Panc1 (cell line): ENCODE data around the gene TRAF6. TPM values are rescaled to one million over a fixed set of nuclear protein-coding genes. Genes with fewer than 3 reads are reported as not detected.

Source experiments
- ATAC-seq: fragments of 200-7000 bp; cut with Tn5 transposase; 2 replicates; pipeline ENCODE4 v1.9.1; 2020; ENCODE audit warnings: mild to moderate bottlenecking, moderate library complexity
- BruUV-seq: library from RNA; stranded (reverse); fragments of 400-500 nt; replicated peaks from 2 replicates; lab custom pipeline; 2021; lab: Mats Ljungman, UMichigan
- CTCF ChIA-PET: fragments of 300-600 bp; sonication (Branson Sonifier 250); formaldehyde crosslinking; loops from one replicate; lab custom pipeline; 2022; ENCODE audit warnings: antibody characterized with exemption; lab: Charles Lee
- POLR2A ChIA-PET: fragments of 300-600 bp; sonication (Branson Sonifier 250); formaldehyde crosslinking; loops from one replicate; lab custom pipeline; 2022; ENCODE audit warnings: antibody characterized with exemption; lab: Charles Lee
- DNase-seq: peaks from one replicate; pipeline ENCODE4 v3.0.0-alpha.2; 2010; ENCODE audit warnings: low read depth, low spot score
- H3K27ac ChIP-seq: 2 replicates; pipeline ENCODE4 v1.5.1; 2011; ENCODE audit warnings: mild to moderate bottlenecking, low read length, inconsistent platforms
- H3K27me3 ChIP-seq: fragments of 200-500 bp; sonication (Bioruptor generic); 2 replicates; pipeline ENCODE4 v1.6.0; 2014; ENCODE audit warnings: low read length, inconsistent platforms; ENCODE audit not compliant: control insufficient read depth, insufficient read depth
- H3K36me3 ChIP-seq: fragments of 200-500 bp; sonication (Bioruptor generic); 2 replicates; pipeline ENCODE4 v1.5.1; 2014; ENCODE audit warnings: inconsistent platforms, mild to moderate bottlenecking, low read length, moderate library complexity; ENCODE audit not compliant: control insufficient read depth, insufficient read depth
- H3K4me1 ChIP-seq: 2 replicates; pipeline ENCODE4 v1.5.1; 2011; ENCODE audit warnings: inconsistent platforms, mild to moderate bottlenecking, low read length, moderate library complexity; ENCODE audit not compliant: control insufficient read depth, insufficient read depth
- H3K4me3 ChIP-seq, 2 experiments: 2 replicates each; pipeline ENCODE4 v1.5.1; 2011 to 2012; ENCODE audit warnings: low read depth in 2 of 2, low read length in 2 of 2, mild to moderate bottlenecking in 2 of 2, inconsistent platforms in 1 of 2, moderate library complexity in 1 of 2
- H3K9me3 ChIP-seq: fragments of 200-500 bp; sonication (Bioruptor generic); 2 replicates; pipeline ENCODE4 v1.5.1; 2014; ENCODE audit warnings: low read depth, mild to moderate bottlenecking, inconsistent platforms, low read length, moderate library complexity; ENCODE audit not compliant: control insufficient read depth, insufficient read depth
- POLR2AphosphoS5 ChIP-seq: IDR thresholded peaks from 2 replicates; pipeline ENCODE4 v1.6.1; 2012; ENCODE audit warnings: mild to moderate bottlenecking, low read depth, low read length, moderate library complexity
- SIN3A ChIP-seq: IDR thresholded peaks from 2 replicates; pipeline ENCODE4 v1.6.1; 2012; ENCODE audit warnings: low read depth, mild to moderate bottlenecking, low read length, moderate library complexity, borderline replicate concordance; ENCODE audit not compliant: insufficient read depth
- TCF7L2 ChIP-seq: IDR thresholded peaks from 2 replicates; pipeline ENCODE4 v1.6.1; 2011; ENCODE audit warnings: mild to moderate bottlenecking, low read depth, low read length, inconsistent platforms
- in situ Hi-C: cut with HindIII; loops from 2 replicates; pipeline ENCODE4 v1.10.0; 2016; ENCODE audit warnings: low sequenced_read_pairs, low pct_unique_long_range_greater_than_20kb
- intact Hi-C: fragments of 100-400 bp; cut with micrococcal nuclease; formaldehyde crosslinking; loops from one replicate; pipeline ENCODE4 v1.10.0; 2022; ENCODE audit not compliant: unreplicated experiment
- total RNA-seq: library from RNA; stranded (reverse); gene quantifications from one replicate; pipeline ENCODE4 v1.2.1, GENCODE V29; 2021; ENCODE audit not compliant: unreplicated experiment
- TF ChIP-seq, protein P1 (sequence below), 2 experiments: IDR thresholded peaks; 2 replicates each; pipeline ENCODE4 v1.6.1; 2011 to 2012; ENCODE audit warnings: low read depth in 2 of 2, control low read depth in 1 of 2, low read length in 1 of 2, mild to moderate bottlenecking in 1 of 2, moderate library complexity in 1 of 2; ENCODE audit not compliant: insufficient read depth in 1 of 2
- TF ChIP-seq, protein P2 (sequence below): fragments of 450-650 bp; IDR thresholded peaks from 2 replicates; pipeline ENCODE4 v1.5.1; 2017; ENCODE audit warnings: mild to moderate bottlenecking

TRAF6 gene
- total RNA-seq, 1 experiment from 2014 or later = 10.9 TPM

DNA sequence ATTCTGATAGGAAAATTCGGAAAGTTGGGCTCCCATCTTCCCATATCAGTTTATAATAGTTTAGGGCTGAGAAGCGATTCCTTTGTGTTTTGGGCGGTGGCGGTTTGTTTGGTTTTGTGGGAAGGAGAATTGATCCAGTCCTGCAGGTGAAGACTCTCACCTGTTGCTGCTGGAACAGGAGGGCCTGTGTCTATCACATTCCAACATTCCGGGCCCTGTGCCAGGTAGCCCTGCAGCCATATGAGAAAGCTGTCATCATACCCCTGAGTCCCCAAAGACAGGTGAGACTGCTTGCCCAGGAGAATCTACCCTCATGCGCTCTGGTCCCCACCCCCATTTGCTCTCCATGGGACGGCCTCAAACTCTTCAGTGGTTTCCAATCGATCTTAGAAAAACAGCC lies 62.1 kb downstream of the TRAF6 start:
- DNase-seq (no peak), ATAC-seq (no peak)
- CTCF ChIA-PET = no interaction called here
- BruUV-seq = no TSS peak
- no peaks in the 10 kb centered on the region for H3K36me3 ChIP-seq
- intact Hi-C loops (no loop called here), in situ Hi-C loops (no loop called here)
- no peak overlapping the region for H3K27ac ChIP-seq
- TF ChIP-seq, protein P1, sequence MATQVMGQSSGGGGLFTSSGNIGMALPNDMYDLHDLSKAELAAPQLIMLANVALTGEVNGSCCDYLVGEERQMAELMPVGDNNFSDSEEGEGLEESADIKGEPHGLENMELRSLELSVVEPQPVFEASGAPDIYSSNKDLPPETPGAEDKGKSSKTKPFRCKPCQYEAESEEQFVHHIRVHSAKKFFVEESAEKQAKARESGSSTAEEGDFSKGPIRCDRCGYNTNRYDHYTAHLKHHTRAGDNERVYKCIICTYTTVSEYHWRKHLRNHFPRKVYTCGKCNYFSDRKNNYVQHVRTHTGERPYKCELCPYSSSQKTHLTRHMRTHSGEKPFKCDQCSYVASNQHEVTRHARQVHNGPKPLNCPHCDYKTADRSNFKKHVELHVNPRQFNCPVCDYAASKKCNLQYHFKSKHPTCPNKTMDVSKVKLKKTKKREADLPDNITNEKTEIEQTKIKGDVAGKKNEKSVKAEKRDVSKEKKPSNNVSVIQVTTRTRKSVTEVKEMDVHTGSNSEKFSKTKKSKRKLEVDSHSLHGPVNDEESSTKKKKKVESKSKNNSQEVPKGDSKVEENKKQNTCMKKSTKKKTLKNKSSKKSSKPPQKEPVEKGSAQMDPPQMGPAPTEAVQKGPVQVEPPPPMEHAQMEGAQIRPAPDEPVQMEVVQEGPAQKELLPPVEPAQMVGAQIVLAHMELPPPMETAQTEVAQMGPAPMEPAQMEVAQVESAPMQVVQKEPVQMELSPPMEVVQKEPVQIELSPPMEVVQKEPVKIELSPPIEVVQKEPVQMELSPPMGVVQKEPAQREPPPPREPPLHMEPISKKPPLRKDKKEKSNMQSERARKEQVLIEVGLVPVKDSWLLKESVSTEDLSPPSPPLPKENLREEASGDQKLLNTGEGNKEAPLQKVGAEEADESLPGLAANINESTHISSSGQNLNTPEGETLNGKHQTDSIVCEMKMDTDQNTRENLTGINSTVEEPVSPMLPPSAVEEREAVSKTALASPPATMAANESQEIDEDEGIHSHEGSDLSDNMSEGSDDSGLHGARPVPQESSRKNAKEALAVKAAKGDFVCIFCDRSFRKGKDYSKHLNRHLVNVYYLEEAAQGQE (IDR thresholded peaks at IDR 0.05; ENCODE audit: insufficient read depth in 1 of 2, low read depth in 2 of 2, low read length in 1 of 2) = no peak
- TF ChIP-seq POLR2AphosphoS5 (no peak), SIN3A (no peak), TCF7L2 (no peak)
- TF ChIP-seq, protein P2, sequence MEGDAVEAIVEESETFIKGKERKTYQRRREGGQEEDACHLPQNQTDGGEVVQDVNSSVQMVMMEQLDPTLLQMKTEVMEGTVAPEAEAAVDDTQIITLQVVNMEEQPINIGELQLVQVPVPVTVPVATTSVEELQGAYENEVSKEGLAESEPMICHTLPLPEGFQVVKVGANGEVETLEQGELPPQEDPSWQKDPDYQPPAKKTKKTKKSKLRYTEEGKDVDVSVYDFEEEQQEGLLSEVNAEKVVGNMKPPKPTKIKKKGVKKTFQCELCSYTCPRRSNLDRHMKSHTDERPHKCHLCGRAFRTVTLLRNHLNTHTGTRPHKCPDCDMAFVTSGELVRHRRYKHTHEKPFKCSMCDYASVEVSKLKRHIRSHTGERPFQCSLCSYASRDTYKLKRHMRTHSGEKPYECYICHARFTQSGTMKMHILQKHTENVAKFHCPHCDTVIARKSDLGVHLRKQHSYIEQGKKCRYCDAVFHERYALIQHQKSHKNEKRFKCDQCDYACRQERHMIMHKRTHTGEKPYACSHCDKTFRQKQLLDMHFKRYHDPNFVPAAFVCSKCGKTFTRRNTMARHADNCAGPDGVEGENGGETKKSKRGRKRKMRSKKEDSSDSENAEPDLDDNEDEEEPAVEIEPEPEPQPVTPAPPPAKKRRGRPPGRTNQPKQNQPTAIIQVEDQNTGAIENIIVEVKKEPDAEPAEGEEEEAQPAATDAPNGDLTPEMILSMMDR = no peak
- no peaks in the 10 kb centered on the region for H3K4me1 ChIP-seq
- peaks cover 6% of the 10 kb centered on the region; the same call in 1 of the 2 replicates for H3K27me3 ChIP-seq
- H3K4me3 ChIP-seq = no peak overlapping the region
- POLR2A ChIA-PET = no interaction called here
- no peaks in the 10 kb centered on the region for H3K9me3 ChIP-seq

DNA sequence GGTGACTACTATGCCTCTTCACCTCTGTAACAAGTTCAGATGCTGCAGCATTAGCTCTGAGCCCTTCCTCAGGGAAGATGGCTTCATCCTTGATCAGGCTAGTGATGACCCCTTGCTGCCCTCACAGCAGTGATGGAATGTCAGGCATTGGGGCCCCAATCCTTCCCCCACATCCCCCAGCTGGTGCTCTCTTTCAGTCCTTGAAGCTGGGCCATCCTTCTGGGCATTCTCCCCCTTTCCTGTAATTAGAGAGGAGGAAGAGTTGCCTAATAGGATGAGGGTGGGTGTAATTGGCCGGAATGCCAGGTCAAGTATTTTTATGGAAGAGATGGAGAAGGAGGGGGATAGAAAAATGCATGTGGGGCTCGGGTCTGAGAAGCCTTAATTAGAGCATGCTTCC lies 62.6 kb downstream of the TRAF6 start:
- in situ Hi-C loops (no loop called here), intact Hi-C loops (no loop called here)
- Histone ChIP-seq H3K27me3 (peaks cover 6% of the 10 kb centered on the region; the same call in 1 of the 2 replicates), H3K4me3 (no peak overlapping the region), H3K4me1 (no peaks in the 10 kb centered on the region), H3K36me3 (no peaks in the 10 kb centered on the region), H3K9me3 (no peaks in the 10 kb centered on the region), H3K27ac (no peak overlapping the region)
- DNase-seq (no peak), ATAC-seq (no peak)
- POLR2A ChIA-PET = no interaction called here
- TF ChIP-seq, protein P1 (IDR thresholded peaks at IDR 0.05; ENCODE audit: insufficient read depth in 1 of 2, low read depth in 2 of 2, low read length in 1 of 2) = no peak
- TF ChIP-seq TCF7L2 = no peak
- no peak for TF ChIP-seq SIN3A
- TF ChIP-seq, protein P2 = no peak
- TF ChIP-seq POLR2AphosphoS5 = no peak
- BruUV-seq = no TSS peak
- CTCF ChIA-PET = no interaction called here
